Limb (tissue), 2 donors: ENCODE measurements around the gene CENPE.

ENCODE experiments used
- DNase-seq, 2 donors: peaks; one replicate each; pipeline ENCODE4 v3.0.0-alpha.2; 2016; ENCODE audit errors: extremely low spot score in 2 of 2

The CENPE gene

DNA sequence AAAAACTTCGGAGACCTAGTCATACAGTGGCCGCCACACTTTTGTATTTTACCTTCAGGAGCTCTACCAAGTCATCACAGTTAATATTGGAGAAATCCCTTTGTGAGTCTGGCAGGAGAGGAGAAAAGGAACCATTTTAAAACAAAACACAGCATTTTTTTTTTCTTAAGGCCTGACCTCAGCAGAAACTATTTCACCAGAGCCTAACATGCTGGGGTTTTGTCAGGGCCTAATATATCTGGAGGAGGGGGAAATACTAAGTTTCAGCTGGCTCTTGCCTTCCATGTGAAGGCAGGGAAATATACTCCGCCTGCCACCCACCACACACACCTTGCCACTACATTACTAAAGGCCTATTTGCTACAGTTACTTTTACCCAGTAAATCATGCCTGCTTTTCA is 72.0 kb downstream of the CENPE start:
- no peak for DNase-seq

GRCh38 chr4:103123114-103123513 is 75.0 kb downstream of the CENPE start:
- no peak for DNase-seq

GRCh38 chr4:103118166-103118565 is 80.0 kb downstream of the CENPE start:
- DNase-seq: no peak

GRCh38 chr4:103111598-103111997 is 86.5 kb downstream of the CENPE start:
- DNase-seq: no peak

DNA sequence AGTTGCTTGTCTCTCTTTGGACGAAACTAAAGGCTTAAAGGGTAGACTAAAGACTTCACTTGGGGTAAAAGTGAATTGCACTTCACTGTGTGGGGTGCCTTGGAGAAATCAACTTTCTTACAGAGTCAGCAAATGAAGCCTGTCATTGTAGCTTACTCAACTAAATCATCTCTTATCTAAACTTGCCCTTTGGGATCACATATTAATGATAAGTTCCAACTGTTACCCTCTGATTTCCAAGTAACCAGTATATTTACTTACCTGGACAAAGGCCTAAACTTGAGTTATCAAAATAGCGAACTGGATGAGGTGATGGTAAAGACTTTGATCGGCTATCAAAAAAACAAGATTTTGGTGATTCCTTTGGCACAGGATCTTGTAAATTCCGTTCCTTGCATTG is 89.6 kb downstream of the CENPE start:
- no peak for DNase-seq

- no peak for DNase-seq
These were observed 92.4 kb downstream of the CENPE start for GRCh38 chr4:103105558-103106356.

DNA sequence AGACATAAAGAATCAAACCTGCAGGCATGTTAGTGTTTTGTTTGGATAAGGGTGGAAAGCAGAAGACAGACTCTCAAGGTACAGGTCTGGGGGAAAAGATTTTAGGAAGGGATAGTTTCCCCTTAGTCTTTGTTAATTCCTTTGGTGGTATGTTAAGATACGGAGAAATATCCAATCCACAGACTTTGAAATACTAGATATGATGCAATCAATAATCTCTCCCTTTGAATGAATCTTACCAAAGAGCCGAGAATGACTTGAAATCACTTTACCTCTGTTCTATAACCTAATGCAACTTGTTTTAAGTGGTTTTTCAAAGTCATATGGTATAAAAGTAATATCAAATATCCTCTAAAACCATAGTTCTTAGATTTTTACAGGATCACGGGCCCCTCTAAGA is 93.3 kb downstream of the CENPE start:
- DNase-seq: no peak

DNA sequence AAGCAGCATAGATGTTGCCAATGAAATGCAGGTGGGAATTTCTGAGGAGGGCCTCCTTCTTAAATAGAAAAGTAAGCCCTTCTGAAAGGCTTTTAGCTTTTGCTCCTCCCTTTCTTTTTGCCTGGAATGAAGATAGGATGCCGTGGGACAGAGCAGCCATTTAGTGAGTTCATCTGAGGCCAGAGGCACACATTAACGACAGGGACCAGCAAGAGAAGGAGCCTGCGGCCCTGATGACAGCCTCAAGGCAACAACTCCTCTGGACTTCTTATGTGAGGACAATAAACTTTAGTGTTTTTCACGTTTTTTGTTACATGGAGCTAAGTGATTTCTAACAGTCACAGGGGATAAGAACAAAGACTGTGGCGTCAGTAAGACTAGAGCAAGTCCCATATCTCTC is 97.5 kb downstream of the CENPE start:
- DNase-seq: no peak

- peak; percentile 48 to 96 for DNase-seq
These were observed 98.3 kb downstream of the CENPE start, which contains the start of gene BDH2 for GRCh38 chr4:103099691-103100392. TSS of gene BDH2 (minus strand) at chr4:103099834. CDS start at chr4:103096254, 3,580 bp downstream.

GRCh38 chr4:103098756-103099440 is 99.2 kb downstream of the CENPE start:
- peak in 1 of 2 donors; percentile 13 for DNase-seq

DNA sequence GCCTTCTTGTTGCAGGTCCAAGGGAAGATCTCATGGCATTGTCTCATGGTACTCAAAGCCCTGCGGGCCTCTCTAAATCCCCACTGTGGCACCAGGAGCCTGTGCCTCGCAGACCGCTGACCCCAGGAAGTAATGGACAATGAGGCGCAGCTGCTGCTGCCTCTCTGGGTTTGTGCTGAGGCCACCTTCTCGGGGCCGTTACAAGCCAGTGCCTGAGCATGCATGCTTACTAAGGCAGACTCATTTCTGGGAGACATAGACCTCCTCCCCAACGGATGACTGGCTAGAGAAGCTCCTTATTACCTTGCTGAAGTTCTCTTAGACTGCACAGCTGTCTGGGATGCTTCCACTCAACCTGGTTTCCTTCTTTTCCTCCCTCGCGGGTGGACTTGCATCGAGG is 99.8 kb downstream of the CENPE start:
- no peak for DNase-seq

GRCh38 chr4:103097112-103097511 is 101.0 kb downstream of the CENPE start:
- no peak for DNase-seq

DNA sequence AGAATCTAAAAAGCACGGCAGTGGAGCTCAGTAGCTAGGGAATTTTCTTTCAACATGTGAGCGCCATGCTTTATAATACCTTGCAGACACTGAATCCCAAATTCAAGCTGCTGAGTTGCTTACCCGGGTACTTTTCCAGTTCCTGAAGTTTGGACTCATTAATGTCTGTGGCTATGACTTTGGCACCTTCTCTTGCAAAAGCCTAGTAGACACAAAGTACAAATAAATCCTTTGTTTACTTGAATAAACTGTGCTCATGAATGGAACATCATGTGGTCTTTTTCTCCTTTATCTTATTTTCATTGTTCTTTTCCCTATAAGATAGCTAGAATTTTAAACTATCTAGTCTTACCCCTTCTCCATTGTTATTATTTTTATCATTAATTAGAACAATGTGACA is 103.1 kb downstream of the CENPE start:
- no peak for DNase-seq

- no peak for DNase-seq
These were observed 105.9 kb downstream of the CENPE start for GRCh38 chr4:103092245-103092644.

GRCh38 chr4:103091601-103092223 is 106.4 kb downstream of the CENPE start:
- no peak for DNase-seq

DNA sequence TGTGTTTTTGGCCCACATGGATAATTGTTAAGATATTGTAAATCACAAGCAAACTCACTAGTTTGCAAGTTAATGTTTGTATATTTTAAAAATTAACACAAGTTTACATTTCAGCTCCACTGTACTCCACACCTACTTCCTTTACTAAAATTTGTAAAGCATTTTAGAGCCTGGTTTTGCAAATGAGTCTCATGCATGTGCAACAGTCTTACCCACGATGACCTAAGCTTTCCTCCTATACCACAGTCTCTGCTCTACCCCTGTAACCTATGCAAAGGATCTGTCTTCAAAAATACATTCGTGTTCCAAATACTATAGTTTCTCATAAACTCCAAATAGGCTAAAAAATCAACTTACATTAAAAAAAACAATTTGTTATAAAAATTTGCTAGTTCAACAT is 108.7 kb downstream of the CENPE start:
- no peak for DNase-seq

DNA sequence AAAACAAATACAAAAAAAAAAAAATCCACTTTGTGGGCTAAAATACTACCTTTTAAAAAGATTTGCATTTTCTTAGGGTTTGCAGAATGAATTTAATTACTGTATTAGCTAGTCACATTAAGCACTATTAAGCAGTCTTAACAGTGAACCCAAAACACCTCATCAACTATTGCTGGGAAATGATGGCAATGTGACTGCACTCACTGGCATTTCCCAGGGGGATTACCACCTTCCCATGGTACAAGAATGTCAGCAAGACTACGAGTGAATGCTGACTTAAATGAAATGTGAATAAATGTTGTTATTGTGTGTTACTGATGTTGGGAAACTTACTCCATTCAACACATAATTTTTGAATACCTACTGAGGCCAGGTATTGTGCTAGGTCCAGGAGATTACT is 111.6 kb downstream of the CENPE start:
- DNase-seq: no peak

- no peak for DNase-seq
These were observed 112.5 kb downstream of the CENPE start for GRCh38 chr4:103085555-103086196.

GRCh38 chr4:103079621-103080020 is 118.5 kb downstream of the CENPE start:
- no peak for DNase-seq

DNA sequence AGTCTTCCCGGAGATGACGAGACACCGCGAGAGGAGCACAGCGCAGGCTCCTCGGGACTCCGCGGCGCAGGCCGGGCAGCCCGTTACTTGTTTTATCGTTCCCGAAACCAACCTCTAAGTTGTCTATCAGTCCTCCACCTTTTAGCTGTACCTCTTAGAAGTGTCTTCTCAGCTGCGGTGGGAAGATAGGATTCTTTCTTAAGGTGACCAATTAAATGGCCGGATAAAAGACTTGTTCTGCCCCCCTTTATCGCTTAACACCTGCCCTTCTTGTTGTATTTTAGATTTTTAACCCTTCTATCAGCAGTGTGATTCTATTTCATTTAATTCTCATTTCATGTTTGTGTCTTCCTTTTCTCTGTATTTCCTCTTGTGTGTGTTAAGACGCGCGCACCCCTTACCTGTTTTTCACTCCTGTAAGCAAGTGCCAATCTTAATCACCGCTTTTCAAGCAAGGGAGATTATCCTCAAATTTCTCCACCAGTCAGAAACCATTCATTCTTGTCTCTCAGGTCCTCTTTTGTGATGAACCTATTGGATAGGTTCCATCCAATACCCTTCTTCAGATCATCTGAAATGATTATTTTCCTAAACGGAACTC is 121.3 kb downstream of the CENPE start, which contains the start of gene SLC9B2:
Gene SLC9B2 (minus strand): TSS at position 15 of the 601 bp plus-strand sequence. CDS start 9,211 bp downstream, outside the sequence.
- DNase-seq: no peak
